DMS114 treated with DMSO at 0.1 percent for 48 hours (cell line): ENCODE data around the gene KRT85.
"Not testable (repeated sequence)": the region's sequence is repeated elsewhere in the genome, so short reads cannot be mapped to it uniquely, and the experiment has no call there.

Experiments
- DNase-seq: peaks from one replicate; lab custom pipeline; 2025; ENCODE audit not compliant: unreplicated experiment; lab: John Stamatoyannopoulos, UW

KRT85 gene

GRCh38 chr12:52366738-52367485, at the start of gene KRT85:
KRT85 (minus strand) TSS chr12:52367481; CDS start chr12:52367405, 76 bp downstream.
- DNase-seq = no peak

DNA sequence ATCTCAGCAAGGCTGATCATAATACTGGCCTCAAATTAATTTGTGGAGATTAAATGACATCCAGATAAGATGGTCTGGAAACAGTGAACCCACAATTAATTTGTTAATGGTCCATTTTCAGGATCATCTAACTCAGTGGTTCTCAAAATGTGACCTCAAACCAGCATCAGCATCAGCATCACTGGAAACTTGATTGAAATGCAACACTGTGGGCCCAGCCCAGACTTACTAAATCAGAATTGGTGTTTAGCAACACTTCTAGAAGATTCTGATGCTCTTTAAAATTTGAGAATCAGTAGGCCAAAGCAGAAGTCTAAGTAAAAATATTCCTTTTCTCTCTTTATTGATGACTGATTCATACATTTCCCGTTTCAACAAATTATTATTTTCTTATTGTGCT, 49.5 kb upstream of the KRT85 start:
- no peak for DNase-seq

DNA sequence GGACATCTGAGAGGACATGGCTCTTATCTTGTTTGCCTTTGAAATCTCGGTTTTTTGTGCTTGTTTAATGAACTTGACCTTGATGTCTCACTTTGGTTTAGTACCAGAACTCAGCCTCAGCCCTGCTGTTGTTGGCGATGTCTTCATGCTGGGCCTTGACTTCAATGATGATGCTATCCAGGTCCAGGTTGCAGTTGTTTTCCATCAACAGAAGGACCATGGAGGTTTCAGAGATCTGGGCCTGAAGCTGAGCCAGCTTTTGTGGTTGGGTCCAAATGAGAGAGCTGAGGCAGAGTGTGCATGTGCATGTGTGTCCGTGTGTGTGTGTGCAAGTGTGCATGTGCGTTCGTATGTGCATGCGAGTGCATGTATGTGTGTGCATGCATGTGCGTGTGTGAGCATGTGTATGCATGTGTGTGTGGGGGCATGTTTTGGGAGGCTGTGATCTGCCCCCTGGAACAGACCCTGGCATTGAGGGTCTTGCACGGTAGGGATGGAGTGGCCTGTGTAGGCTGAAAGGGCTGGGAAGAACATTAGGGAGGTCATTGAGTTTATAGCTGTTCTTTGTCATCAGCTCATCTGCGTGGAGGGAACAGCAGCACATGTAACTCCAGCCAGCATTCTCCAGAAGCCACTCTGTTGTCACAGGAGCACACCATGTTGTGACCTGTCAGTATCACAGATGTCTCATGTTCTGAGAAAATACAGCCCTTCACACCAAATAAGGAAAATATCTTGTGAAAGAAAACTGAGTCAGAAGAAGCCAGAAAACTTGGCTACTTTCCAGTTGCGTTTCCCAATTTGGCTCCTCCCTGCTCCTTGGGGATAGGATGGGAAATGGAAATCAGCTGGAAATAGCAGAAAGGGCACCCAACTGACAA, 48.8 kb upstream of the KRT85 start:
- DNase-seq = no peak

DNA sequence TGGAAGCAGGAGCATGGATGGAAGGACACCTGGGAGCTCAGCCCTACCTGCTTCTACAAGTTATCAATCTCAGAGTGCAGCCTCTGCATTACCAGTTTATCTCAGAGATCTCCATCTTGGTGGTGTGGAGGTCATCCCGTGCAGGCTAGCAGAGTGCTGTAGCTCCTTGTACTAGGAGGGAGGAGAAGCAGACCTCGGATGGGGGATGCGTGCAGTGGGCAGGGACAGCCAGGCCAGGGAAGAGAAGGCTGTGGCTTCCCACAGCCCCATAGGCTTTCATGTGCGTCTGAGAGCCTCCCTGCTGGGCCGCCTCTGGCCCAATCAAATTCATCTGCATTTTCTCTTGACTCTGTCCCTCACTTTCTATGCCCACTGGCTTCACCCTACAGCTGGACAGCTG, 47.7 kb upstream of the KRT85 start:
- DNase-seq = no peak

- no peak for DNase-seq
These were observed 46.6 kb upstream of the KRT85 start for GRCh38 chr12:52413782-52414345.

- no peak for DNase-seq
These were observed 45.9 kb upstream of the KRT85 start for GRCh38 chr12:52413202-52413601.

DNA sequence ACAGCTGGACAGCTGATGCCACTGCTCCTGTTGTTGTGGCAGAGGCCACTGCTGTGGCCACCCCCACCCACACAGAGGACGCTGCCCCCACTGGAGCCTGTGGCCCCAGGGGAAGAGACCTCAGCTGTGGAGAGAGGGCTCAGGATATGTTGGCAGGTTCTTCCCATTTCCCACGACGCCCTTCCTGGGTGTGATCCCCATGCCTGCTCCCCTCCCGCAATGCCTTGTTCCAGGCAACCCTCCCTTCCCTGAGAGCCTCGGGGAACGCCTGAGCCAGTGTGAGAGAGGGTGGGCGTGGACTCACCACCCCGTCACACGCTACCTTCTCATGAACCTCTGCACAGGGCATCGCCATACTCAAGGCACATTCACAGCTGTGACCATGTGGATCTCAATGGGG, 44.5 kb upstream of the KRT85 start:
- DNase-seq = no peak

DNA sequence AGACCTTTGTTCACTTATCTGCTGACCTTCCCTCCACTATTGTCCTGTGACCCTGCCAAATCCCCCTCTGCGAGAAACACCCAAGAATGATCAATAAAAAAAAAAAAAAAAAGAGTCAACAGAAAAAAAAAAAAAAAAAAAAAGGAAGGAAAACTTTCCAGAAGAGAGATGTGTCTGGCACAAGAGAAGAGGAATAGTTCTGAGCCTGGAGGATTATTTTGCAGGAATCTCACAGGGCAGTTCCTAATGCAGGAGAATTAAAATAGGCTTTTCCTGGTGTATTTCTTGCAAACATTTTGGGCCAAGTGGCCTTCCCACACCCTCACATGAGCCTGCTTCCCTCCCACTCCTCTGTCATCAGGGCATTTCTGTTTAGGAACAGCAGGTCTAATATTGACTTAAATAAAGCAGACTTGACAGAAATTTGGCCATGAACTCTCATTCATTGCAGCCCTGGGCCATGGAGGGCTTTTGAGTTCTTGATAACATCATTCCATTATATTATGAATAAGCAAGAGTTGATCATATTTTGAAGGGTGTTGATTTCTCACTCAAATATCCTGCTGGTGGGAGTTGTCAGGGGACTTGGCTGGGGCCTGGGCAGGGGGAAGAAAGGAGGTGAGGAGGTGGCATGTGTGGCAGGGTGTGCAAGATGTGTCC, 43.4 kb upstream of the KRT85 start:
- DNase-seq = not testable (repeated sequence)

DNA sequence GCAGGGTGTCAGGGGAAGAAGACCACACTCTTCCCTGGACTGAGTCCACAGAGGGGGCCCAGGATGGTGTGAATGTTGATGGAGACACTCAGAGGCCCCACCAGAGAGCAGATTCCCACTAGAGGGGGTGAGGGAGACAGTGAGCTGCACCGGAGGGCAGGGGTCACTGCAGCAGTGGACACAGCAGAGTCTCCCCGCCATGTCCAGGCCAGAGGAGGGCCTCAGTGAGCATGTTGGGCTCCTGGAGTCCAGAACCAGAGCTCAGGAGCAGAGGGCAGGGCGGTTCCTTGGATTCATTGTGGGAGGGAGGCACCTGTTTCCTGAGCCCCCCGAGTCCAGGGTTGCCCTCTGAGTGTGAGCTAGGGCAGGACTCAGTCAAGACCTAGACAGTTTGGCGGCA, 40.6 kb upstream of the KRT85 start:
- no peak for DNase-seq

- no peak for DNase-seq
These were observed 38.7 kb upstream of the KRT85 start, which contains the start of gene KRT82 for GRCh38 chr12:52405922-52406385. KRT82 (minus strand) TSS chr12:52406335; CDS start chr12:52406277, 58 bp downstream.

GRCh38 chr12:52404951-52405350, 37.7 kb upstream of the KRT85 start:
- DNase-seq = no peak

GRCh38 chr12:52403561-52403960, 36.3 kb upstream of the KRT85 start:
- no peak for DNase-seq

DNA sequence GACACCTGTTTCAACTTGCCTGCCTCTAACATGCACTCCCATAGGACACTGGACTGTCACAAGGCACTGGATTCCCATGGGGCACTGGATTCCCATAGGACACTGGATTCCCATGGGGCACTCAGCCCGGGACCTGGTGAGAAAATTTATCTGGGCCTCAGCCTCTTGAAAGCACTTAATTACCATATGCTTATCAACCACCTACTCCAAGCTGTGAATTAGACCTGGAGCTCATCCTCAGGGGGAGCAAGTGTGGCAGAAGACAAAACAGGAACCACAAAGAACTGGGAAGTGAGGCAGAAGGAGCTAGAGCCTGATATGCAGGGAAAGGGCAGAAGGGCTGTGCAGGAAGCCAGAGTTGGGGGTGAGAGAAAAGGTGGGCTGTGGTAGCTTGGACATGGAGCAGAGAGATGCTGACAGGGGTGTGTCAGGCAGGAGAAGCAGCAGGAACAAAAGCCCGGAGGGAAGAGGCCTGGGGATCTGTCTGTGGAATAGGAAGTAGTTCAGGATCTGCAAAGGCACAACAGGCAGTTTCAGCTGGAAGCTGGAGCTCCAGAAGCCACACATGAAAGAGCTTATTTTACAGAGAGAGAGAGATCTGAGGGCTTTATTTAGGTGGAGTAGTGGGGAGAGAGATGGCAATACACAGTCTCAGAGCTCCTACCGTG, 35.7 kb upstream of the KRT85 start:
- DNase-seq = no peak

- DNase-seq = no peak
These were observed 35.1 kb upstream of the KRT85 start for GRCh38 chr12:52402377-52402776.

DNA sequence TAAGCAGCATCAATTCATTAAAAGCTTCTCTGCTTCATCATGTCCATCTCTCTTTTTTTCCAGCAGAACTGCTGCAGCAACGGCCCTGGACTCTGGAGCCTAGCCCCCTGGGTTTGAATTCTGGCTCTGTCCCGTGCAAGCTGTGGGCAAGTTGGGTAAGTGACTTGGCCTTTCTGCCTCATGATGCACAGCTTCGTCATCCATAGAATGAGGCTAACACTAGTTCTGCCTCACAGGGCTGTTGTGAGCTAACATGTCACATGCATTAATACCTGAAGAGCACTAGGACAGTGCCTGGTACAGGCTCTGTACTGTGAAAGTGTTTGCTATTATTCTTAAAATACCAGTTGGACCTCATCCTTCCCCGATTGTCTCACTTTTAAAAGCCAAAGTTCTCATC, 34.6 kb upstream of the KRT85 start:
- no peak for DNase-seq

DNA sequence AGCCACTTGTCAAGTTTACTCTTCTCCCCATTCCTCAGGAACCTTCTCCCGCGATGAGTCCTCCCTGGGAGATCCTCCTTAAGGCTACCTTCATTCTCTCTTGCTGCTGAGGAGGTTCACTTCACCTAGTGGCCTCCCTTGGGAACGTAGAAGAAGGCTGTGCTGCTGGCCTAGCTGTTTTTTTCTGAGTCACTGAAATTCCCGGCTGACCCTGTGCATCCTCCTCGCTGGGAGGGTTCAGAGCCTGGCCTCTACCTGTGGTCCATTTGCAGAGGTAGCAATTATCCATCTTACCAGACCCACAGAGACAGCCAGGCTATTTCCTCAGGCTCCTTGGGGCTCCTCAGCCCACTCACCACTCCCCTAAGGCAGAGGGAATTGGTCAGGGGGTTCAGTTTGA, 34.2 kb upstream of the KRT85 start:
- DNase-seq = no peak

DNA sequence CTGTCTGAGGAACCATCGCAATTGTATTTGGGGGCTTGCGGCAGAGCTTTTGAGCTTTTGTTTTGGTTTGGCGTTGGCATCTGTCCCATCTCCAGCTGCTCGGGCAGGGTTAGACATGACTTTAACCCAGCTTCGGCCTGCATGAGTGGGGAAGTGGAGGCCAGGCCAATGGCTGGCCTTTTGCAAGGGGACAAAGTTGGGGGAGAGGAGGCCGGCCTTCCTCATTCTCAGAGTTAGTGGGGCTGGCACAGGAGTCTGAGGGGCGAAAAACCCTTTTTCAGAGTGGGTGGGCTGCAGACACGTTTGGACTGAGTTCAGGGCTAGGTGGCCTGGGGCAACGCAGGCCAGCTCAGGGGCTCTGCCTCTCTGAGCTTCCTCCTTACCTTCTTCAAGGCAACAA, 33.6 kb upstream of the KRT85 start:
- DNase-seq = no peak

DNA sequence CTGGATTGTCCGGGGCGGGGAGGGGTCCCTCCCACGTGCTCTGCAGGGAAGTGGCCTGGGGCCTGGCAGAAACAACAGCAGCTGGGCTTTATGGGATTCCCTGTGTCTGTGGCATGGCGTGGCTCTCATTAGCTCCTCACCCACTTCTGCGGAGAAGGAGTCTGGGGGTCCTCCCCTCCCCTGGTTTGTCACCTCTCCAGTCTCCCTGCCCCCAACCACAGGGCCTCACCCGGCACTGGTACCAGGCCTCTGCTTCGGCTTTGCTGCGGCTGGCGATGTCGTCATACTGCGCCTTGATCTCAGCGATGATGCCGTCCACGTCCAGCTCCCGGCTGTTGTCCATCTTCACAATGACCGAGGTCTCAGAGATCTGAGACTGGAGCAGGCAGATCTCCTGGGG, 32.5 kb upstream of the KRT85 start:
- DNase-seq = no peak

DNA sequence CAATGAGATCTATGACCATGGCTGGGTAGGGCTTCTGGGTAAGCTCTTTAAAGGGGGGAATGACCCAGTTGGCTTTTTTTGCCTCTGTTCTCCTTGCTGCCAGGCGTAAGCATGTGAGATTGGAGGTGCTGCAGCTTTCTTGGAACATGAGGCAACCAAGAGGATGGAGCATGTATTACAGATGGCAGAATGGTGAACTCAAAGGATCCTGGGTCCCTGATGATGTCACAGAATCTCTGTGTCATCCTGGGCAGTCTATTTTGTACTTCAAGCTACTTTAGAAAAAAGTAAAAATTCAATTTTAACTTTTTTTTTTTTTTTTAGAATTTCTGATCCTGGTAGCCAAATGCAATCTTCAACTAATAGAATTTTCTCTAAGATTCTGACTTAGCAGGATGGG, 30.9 kb upstream of the KRT85 start:
- no peak for DNase-seq

DNA sequence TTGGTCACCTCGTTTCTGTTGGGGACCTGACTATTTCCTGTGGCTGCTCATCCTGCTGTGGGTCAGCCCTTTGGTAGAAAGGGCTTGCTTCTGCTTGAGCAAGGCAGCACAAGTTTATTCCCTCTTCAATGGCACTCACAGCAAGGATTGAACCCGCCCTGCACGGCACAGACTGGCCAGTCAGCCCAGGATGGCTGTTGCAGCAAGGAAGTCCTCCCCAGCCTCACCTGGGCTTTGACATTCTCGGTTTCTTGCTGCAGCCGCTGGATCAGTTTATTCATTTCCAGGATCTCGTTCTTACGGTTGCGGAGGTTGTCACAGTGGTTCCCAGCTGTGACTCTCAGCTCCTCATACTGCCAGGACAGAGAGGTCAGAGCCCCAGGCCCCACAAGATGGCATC, 29.4 kb upstream of the KRT85 start:
- DNase-seq = no peak
